IMR-90 (cell line): ENCODE results near the gene ELOVL5.

Experiments
- CTCF ChIP-seq: conservative IDR thresholded peaks from 2 replicates; pipeline ENCODE4 v1.5.1; 2012; ENCODE audit warnings: mild to moderate bottlenecking, low read depth, low read length, improper control_type of control experiment
- FOS ChIP-seq: fragments of 150-350 bp; IDR thresholded peaks from 2 replicates; pipeline ENCODE4 v1.6.1; 2016; ENCODE audit warnings: low read depth, low read length
- MAZ ChIP-seq: IDR thresholded peaks from 2 replicates; pipeline ENCODE4 v1.6.1; 2012; ENCODE audit warnings: low read depth, mild to moderate bottlenecking, low read length, improper control_type of control experiment, moderate library complexity, borderline replicate concordance
- POLR2A ChIP-seq: IDR thresholded peaks from 2 replicates; pipeline ENCODE4 v1.6.1; 2012; ENCODE audit warnings: mild to moderate bottlenecking, low read depth, low read length
- RAD21 ChIP-seq: IDR thresholded peaks from 2 replicates; pipeline ENCODE4 v1.6.1; 2012; ENCODE audit warnings: low read length, improper control_type of control experiment

GRCh38 chr6:53284901-53285300 lies 63.8 kb downstream of the ELOVL5 start:
- TF ChIP-seq CTCF (no peak), POLR2A (no peak), RAD21 (no peak), FOS (no peak), MAZ (no peak)
